HUES6 (cell line): ENCODE data around the gene ZBTB17.
"Not testable (repeated sequence)": the region's sequence is repeated elsewhere in the genome, so short reads cannot be mapped to it uniquely, and the experiment has no call there.

Source experiments
- H3K27ac ChIP-seq: 2 replicates; pipeline ENCODE4 v1.7.0; 2013; ENCODE audit warnings: low read depth, mild to moderate bottlenecking, low read length, inconsistent platforms
- H3K27me3 ChIP-seq: 2 replicates; pipeline ENCODE4 v1.6.1; 2013; ENCODE audit warnings: low read length; ENCODE audit not compliant: control insufficient read depth, insufficient read depth
- H3K36me3 ChIP-seq: 2 replicates; pipeline ENCODE4 v1.6.1; 2013; ENCODE audit warnings: low read length; ENCODE audit not compliant: control insufficient read depth, insufficient read depth
- H3K4me1 ChIP-seq: 2 replicates; pipeline ENCODE4 v1.6.1; 2013; ENCODE audit warnings: low read length; ENCODE audit not compliant: control insufficient read depth, insufficient read depth
- H3K4me3 ChIP-seq: 2 replicates; pipeline ENCODE4 v1.5.1; 2013; ENCODE audit warnings: low read depth, low read length
- H3K9ac ChIP-seq: one replicate; pipeline ENCODE4 v1.6.1; 2013; ENCODE audit warnings: mild to moderate bottlenecking, low read length
- H3K9me3 ChIP-seq: 2 replicates; pipeline ENCODE4 v1.6.1; 2013; ENCODE audit warnings: low read depth, low read length; ENCODE audit not compliant: control insufficient read depth, insufficient read depth

The ZBTB17 gene

GRCh38 chr1:15923241-15923640 is 52.7 kb downstream of the ZBTB17 start:
- no peaks in the 10 kb centered on the region for H3K9me3 ChIP-seq
- no peak overlapping the region for H3K4me3 ChIP-seq
- H3K27me3 ChIP-seq: no peaks in the 10 kb centered on the region
- no peak overlapping the region for H3K9ac ChIP-seq
- 0 out of 2 replicates have a peak, but pooled peaks cover 3% of the 10 kb centered on the region for H3K4me1 ChIP-seq
- H3K36me3 ChIP-seq: peaks cover 83% of the 10 kb centered on the region
- H3K27ac ChIP-seq: no peak overlapping the region

- Histone ChIP-seq H3K27me3 (no peaks in the 10 kb centered on the region), H3K27ac (no peak overlapping the region), H3K4me3 (no peak overlapping the region), H3K9ac (no peak overlapping the region), H3K36me3 (peaks cover 80% of the 10 kb centered on the region), H3K4me1 (no peaks in the 10 kb centered on the region), H3K9me3 (no peaks in the 10 kb centered on the region)
Measured at GRCh38 chr1:15918962-15919715, 56.8 kb downstream of the ZBTB17 start.

GRCh38 chr1:15916916-15917315 is 59.0 kb downstream of the ZBTB17 start:
- Histone ChIP-seq H3K4me1 (no peaks in the 10 kb centered on the region), H3K36me3 (peaks cover 76% of the 10 kb centered on the region), H3K27me3 (no peaks in the 10 kb centered on the region), H3K9ac (no peak overlapping the region), H3K4me3 (no peak overlapping the region), H3K9me3 (no peaks in the 10 kb centered on the region), H3K27ac (0 out of 2 replicates have a peak overlapping the region, but pooled peaks have one; percentile 3)

- no peaks in the 10 kb centered on the region for H3K9me3 ChIP-seq
- 0 out of 2 replicates have a peak overlapping the region, but pooled peaks have one; percentile 3 for H3K27ac ChIP-seq
- H3K27me3 ChIP-seq: no peaks in the 10 kb centered on the region
- no peak overlapping the region for H3K4me3 ChIP-seq
- peaks cover 74% of the 10 kb centered on the region for H3K36me3 ChIP-seq
- H3K4me1 ChIP-seq: no peaks in the 10 kb centered on the region
- H3K9ac ChIP-seq: no peak overlapping the region
Measured at GRCh38 chr1:15916417-15916816, 59.5 kb downstream of the ZBTB17 start.

- Histone ChIP-seq H3K9me3 (no peaks in the 10 kb centered on the region), H3K36me3 (peaks cover 74% of the 10 kb centered on the region), H3K9ac (no peak overlapping the region), H3K27ac (no peak overlapping the region), H3K4me3 (no peak overlapping the region), H3K27me3 (no peaks in the 10 kb centered on the region), H3K4me1 (no peaks in the 10 kb centered on the region)
Measured at GRCh38 chr1:15915991-15916390, 59.9 kb downstream of the ZBTB17 start.

- not testable (repeated sequence) for H3K9me3 ChIP-seq, H3K4me3 ChIP-seq, H3K27me3 ChIP-seq, H3K4me1 ChIP-seq, H3K9ac ChIP-seq, H3K27ac ChIP-seq
- peaks cover 73% of the 10 kb centered on the region for H3K36me3 ChIP-seq
Measured at GRCh38 chr1:15913607-15914006, 62.3 kb downstream of the ZBTB17 start.

GRCh38 chr1:15911927-15912326 is 64.0 kb downstream of the ZBTB17 start:
- Histone ChIP-seq H3K36me3 (peaks cover 62% of the 10 kb centered on the region), H3K4me3 (no peak overlapping the region), H3K9me3 (no peaks in the 10 kb centered on the region), H3K27me3 (no peaks in the 10 kb centered on the region), H3K9ac (no peak overlapping the region), H3K4me1 (no peaks in the 10 kb centered on the region), H3K27ac (no peak overlapping the region)

GRCh38 chr1:15911141-15911540 is 64.8 kb downstream of the ZBTB17 start:
- H3K4me3 ChIP-seq: no peak overlapping the region
- peaks cover 55% of the 10 kb centered on the region for H3K36me3 ChIP-seq
- H3K9me3 ChIP-seq: no peaks in the 10 kb centered on the region
- H3K27me3 ChIP-seq: no peaks in the 10 kb centered on the region
- H3K4me1 ChIP-seq: no peaks in the 10 kb centered on the region
- H3K27ac ChIP-seq: no peak overlapping the region
- no peak overlapping the region for H3K9ac ChIP-seq

- Histone ChIP-seq H3K27me3 (no peaks in the 10 kb centered on the region), H3K27ac (no peak overlapping the region), H3K4me3 (no peak overlapping the region), H3K9me3 (no peaks in the 10 kb centered on the region), H3K4me1 (no peaks in the 10 kb centered on the region), H3K9ac (no peak overlapping the region), H3K36me3 (peaks cover 36% of the 10 kb centered on the region)
Measured at GRCh38 chr1:15908597-15908996, 67.3 kb downstream of the ZBTB17 start.

- H3K9me3 ChIP-seq: no peaks in the 10 kb centered on the region
- H3K4me3 ChIP-seq: no peak overlapping the region
- H3K27me3 ChIP-seq: no peaks in the 10 kb centered on the region
- H3K27ac ChIP-seq: no peak overlapping the region
- peaks cover 16% of the 10 kb centered on the region for H3K4me1 ChIP-seq
- H3K9ac ChIP-seq: no peak overlapping the region
- no peaks in the 10 kb centered on the region for H3K36me3 ChIP-seq
Measured at GRCh38 chr1:15902882-15903281, 73.0 kb downstream of the ZBTB17 start.

- Histone ChIP-seq H3K4me1 (peaks cover 16% of the 10 kb centered on the region), H3K27ac (no peak overlapping the region), H3K27me3 (no peaks in the 10 kb centered on the region), H3K36me3 (no peaks in the 10 kb centered on the region), H3K9me3 (no peaks in the 10 kb centered on the region), H3K4me3 (no peak overlapping the region), H3K9ac (no peak overlapping the region)
Measured at GRCh38 chr1:15900662-15901279, 75.1 kb downstream of the ZBTB17 start.
